ENCODE results near the gene TMEM201. TPM values are rescaled to one million over a fixed set of nuclear protein-coding genes. Genes with fewer than 3 reads are reported as not detected.

TMEM201 gene
- total RNA-seq, 4 donors from 2014 or later = 11.6 to 14.6 (median 11.9) TPM

DNA sequence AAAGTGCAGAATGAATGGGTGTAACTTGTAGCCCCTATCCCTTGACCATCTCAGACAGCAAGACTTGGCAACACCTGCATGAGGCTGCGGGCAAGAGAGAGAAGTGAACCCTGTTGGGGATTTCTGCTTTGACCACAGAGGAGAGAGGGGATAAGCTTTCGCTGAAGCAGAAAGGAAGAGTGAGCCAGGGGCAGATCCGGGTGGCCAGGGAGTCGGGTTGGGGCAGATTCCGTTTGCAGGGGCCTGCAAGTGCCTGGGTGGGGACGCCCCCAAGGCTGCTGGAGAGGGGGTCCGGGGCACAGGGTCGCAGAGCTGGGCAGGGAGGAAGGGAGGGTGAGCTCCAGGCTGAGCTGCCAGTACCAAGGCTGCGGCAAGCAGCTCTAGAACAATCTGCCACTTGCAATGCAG lies 37.5 kb downstream of the TMEM201 start:
- TF ChIP-seq EP300 (IDR thresholded peaks at IDR 0.05) (no peak), POLR2AphosphoS5 (IDR thresholded peaks at IDR 0.05) (no peak), POLR2A (IDR thresholded peaks at IDR 0.05) (no peak)
- TF ChIP-seq, protein P1, sequence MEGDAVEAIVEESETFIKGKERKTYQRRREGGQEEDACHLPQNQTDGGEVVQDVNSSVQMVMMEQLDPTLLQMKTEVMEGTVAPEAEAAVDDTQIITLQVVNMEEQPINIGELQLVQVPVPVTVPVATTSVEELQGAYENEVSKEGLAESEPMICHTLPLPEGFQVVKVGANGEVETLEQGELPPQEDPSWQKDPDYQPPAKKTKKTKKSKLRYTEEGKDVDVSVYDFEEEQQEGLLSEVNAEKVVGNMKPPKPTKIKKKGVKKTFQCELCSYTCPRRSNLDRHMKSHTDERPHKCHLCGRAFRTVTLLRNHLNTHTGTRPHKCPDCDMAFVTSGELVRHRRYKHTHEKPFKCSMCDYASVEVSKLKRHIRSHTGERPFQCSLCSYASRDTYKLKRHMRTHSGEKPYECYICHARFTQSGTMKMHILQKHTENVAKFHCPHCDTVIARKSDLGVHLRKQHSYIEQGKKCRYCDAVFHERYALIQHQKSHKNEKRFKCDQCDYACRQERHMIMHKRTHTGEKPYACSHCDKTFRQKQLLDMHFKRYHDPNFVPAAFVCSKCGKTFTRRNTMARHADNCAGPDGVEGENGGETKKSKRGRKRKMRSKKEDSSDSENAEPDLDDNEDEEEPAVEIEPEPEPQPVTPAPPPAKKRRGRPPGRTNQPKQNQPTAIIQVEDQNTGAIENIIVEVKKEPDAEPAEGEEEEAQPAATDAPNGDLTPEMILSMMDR (IDR thresholded peaks at IDR 0.05) = no peak
- peaks cover 5% of the 10 kb centered on the region for H3K4me1 ChIP-seq
- DNase-seq (ENCODE audit: low spot score in 2 of 2) = no peak
- no peak overlapping the region for H3K4me3 ChIP-seq
- no peak overlapping the region for H3K27ac ChIP-seq
- WGBS = 54% methylated on average over 9 of the region's 9 CpGs
- peaks cover 4% of the 10 kb centered on the region for H3K27me3 ChIP-seq
- H3K9me3 ChIP-seq = no peaks in the 10 kb centered on the region
- no peaks in the 10 kb centered on the region for H3K36me3 ChIP-seq

DNA sequence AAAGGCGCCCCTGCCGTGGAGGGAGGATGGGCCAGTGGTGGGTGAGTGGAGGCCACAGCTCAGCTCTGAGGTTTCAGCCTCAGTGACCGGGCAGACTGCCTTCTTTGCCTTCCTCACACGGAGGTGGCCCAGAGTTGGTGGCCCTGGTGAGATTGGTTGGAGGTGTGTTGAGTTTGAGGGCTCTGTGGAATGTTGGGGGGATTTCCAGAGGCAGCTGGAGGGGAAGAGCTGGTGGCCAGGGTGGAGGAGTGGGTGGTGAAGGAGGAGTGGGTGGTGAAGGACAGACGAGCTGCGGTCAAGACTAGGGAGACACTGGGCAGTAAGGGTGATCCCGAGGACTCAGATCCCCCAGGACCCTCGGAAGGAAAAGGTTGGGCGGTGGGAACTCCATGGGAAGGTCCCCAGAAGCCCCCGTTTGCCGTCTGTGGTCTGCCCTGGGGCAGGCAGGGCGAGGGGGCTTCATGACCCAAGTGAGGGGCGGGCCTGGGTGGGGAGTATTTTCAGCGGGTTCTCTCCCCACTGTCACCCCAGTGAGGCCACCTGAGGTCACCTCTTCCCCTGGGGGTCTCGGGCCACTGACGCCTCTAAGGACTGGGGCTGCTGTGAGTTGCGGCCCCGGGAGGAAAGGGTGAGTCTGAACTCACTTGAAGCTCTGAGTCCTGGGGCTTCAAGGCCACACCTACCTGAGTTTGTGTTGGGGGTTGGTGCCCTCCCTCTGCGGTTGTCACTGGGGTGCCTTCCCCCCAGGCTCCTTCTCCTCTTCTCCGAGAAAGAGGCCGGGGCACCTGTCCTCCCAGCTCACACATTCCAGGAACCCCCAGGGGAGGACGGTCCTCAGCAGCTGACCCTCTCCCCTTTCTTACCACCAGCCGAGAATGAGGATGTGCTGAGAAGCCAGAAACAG lies 40.1 kb downstream of the TMEM201 start:
- TF ChIP-seq POLR2A (IDR thresholded peaks at IDR 0.05) = no peak
- no peak for TF ChIP-seq EP300 (IDR thresholded peaks at IDR 0.05)
- TF ChIP-seq POLR2AphosphoS5 (IDR thresholded peaks at IDR 0.05) = no peak
- TF ChIP-seq, protein P1 (IDR thresholded peaks at IDR 0.05) = no peak
- DNase-seq (ENCODE audit: low spot score in 2 of 2) = no peak
- Histone ChIP-seq H3K4me1 (peaks cover 5% of the 10 kb centered on the region), H3K27ac (no peak overlapping the region), H3K36me3 (no peaks in the 10 kb centered on the region), H3K4me3 (no peak overlapping the region), H3K27me3 (peaks cover 4% of the 10 kb centered on the region), H3K9me3 (no peaks in the 10 kb centered on the region)
- 80% methylated on average over 22 of the region's 23 CpGs for WGBS

DNA sequence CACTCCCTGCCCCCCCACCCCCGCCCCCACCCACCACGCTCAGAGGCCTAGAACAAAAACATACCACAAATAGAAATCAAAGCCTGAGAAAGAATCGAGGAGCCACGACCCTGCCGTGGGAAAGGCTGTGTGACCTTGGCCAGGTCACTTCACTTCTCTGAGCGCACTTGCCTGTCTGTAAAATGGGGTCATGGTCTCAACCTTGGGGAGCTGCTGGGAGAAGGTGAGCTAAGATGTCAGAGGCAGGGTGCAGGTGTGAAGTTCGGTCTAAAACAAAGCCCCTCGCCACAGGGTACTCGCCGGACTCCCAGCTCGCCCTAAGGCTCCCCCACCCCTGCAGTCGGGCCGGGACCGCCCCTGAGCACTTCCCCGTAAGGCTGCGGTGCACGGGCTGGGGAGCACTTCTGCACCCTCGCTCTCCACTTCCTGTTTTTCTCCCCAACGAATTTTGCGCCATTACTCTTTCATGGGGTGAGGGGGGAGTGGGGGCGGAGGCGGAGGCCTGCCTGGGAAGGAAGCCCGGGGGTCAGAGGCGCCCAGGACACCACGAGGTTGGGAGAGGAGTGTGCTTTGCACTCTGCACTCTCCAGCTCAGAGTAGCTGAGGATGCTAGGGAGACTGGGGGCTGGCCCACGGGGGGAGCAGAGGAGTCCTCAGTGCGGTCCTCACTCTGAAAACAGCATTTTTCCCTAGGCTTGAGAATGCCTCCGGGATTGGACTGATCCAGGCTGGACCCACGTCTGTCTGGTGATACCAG lies 40.9 kb downstream of the TMEM201 start:
- H3K4me3 ChIP-seq = no peak overlapping the region
- peaks cover 4% of the 10 kb centered on the region for H3K27me3 ChIP-seq
- no peak for DNase-seq (ENCODE audit: low spot score in 2 of 2)
- H3K9me3 ChIP-seq = no peaks in the 10 kb centered on the region
- 62% methylated on average over 29 of the region's 29 CpGs for WGBS
- H3K36me3 ChIP-seq = no peaks in the 10 kb centered on the region
- H3K27ac ChIP-seq = no peak overlapping the region
- TF ChIP-seq, protein P1 (IDR thresholded peaks at IDR 0.05) = no peak
- TF ChIP-seq POLR2AphosphoS5 (IDR thresholded peaks at IDR 0.05) = no peak
- no peak for TF ChIP-seq POLR2A (IDR thresholded peaks at IDR 0.05)
- no peak for TF ChIP-seq EP300 (IDR thresholded peaks at IDR 0.05)
- H3K4me1 ChIP-seq = peaks cover 5% of the 10 kb centered on the region

DNA sequence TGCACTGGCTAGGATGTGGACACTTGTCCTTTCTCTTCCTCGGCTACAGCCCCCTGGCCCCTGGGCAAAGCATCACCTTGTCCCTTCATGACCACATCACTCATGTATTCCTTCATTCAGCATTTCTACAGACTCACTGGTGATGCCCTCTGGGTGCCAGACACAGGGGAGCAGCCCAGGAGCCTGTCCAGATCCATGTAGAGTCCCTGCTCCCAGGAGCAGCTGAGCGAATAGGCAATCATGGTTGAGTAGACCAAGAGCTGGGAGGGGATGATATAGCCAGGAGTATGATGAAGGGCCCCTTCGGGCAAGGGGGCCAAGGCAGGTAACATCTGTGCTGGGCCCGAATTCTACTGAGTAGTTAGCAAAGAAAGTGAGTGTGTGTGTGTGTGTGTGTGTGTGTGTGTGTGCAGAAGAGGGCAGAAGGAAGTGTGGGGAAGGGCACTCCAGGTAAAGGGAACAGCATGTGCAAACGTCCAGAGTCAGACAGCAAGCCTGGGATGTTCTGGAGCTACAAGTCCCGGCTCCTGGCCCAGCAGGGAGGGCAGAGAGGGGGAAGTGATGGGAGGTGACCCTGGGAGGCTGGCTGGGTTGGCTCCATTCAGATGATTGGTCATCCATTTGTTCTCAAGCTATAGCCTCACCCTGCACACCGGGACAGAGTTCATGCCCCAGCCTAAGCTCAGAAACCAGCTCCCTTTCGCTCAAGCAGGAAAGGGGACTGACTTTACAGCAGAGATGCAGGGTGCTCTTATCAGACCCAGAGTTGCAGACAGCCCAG lies 41.8 kb downstream of the TMEM201 start:
- H3K36me3 ChIP-seq = no peaks in the 10 kb centered on the region
- H3K4me1 ChIP-seq = peaks cover 5% of the 10 kb centered on the region
- H3K9me3 ChIP-seq = no peaks in the 10 kb centered on the region
- no peak overlapping the region for H3K4me3 ChIP-seq
- H3K27ac ChIP-seq = no peak overlapping the region
- no peak for DNase-seq (ENCODE audit: low spot score in 2 of 2)
- H3K27me3 ChIP-seq = peaks cover 4% of the 10 kb centered on the region
- 78% methylated on average over 6 of the region's 8 CpGs for WGBS
- TF ChIP-seq POLR2AphosphoS5 (IDR thresholded peaks at IDR 0.05) = no peak
- TF ChIP-seq, protein P1 (IDR thresholded peaks at IDR 0.05) = no peak
- no peak for TF ChIP-seq POLR2A (IDR thresholded peaks at IDR 0.05)
- no peak for TF ChIP-seq EP300 (IDR thresholded peaks at IDR 0.05)
